Stimulated activated CD4-positive, alpha-beta T cell treated with anti-CD3 and anti-CD28 coated beads, Interleukin-1b, Interleukin-23, amount 100 ng/mL, for 48 hours (primary cell): ENCODE measurements around the gene IFI44L.
A peak's percentile ranks its signal among the peaks of the same experiment; 100 is the strongest.

Source experiments
- DNase-seq: peaks from one replicate; pipeline ENCODE4 v3.0.0-alpha.2; 2020

Gene IFI44L

DNA sequence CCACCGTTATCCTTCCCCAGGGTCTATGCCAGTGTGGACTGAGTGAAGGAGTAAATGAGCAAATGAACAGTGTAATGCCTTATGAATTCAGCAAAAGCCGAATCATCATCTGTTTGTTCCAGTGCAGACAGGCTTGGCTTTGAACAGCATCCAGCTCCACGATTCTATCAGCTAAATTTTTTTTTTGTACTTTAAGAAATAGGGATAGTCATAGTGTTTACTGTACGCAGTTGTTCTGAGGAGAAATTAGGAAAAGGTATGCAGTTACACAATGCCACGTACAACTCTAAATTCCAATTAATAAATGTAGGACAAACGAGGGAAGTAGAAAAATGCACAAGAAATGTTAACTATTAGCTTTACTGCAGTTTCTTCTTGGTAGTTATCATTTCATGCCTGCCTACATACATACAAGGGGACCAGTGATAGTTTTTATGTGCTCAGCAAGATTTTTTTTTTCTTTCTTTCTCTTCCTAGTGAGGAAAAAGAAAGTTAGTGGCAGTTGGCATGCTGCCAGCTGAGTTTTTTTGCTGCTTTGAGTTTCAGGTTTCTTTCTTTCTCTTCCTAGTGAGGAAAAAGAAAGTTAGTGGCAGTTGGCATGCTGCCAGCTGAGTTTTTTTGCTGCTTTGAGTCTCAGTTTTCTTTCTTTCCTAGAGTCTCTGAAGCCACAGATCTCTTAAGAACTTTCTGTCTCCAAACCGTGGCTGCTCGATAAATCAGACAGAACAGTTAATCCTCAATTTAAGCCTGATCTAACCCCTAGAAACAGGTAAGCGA, at the start of gene IFI44L:
Gene IFI44L, plus strand, starts transcription at position 646 of the 777 bp plus-strand sequence. CDS start 7,468 bp downstream, outside the sequence.
- DNase-seq, result peak; percentile 62

DNA sequence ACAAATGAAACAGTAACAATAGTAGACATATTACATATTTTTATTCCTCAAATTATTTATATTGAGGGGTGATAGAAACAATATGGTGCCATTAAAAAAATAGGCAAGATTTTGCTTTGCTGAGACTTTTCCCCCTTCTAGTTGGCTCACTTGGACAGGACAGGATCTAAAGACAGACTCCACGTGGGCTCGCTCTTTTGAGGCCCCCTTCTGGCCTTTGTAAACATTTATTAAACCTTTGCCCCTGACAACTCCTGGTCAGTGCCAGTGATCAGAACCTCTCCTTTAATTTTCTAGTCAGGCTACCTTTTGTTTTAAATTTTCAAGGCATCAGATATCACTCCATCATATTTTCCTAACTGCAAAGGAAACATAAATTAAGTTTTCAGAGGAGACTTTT, 49.7 kb upstream of the IFI44L start:
- no peak for DNase-seq

GRCh38 chr1:78577257-78578100, 42.8 kb upstream of the IFI44L start:
- DNase-seq, result no peak

GRCh38 chr1:78586572-78586971, 33.7 kb upstream of the IFI44L start:
- DNase-seq, result no peak

GRCh38 chr1:78587211-78587610, 33.0 kb upstream of the IFI44L start:
- no peak for DNase-seq

DNA sequence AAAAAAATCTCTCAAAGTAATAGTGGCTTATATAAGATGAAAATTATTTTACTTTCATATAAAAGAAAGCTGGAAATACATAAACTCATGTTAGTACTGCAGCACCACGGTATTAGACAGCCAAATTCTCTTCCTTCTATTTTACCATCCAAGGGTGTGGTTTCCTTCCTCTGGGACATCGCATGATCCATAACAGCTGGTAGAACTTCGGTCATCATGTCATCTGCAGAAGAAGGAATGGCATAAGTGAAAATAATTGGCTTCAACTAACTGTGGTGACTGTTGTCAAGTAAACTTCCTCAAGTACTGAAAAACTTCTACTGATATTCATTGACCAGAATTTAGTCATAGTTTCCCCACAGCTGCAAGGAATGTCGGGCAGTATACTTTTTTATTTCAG, 28.3 kb upstream of the IFI44L start:
- DNase-seq, result no peak

- no peak for DNase-seq
Measured at GRCh38 chr1:78599294-78599693, 21.0 kb upstream of the IFI44L start.

DNA sequence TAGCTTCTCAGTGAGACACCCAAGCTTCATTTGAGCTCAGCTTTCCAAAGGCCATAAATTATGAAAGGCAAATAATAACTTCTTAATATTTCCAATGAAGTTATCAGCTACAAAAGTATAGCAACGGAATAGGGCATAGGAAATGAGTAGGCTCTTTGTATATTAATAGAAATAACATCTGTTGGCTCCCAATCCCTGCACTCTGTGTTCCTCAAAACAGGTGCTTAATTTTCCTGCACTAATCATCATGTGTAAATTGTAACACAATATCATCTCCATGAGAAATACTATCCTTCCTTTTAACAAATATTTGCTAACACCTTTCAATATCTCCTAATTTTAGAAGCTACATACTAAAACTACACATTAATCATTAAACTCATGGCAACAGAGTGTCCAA, 19.2 kb upstream of the IFI44L start:
- no peak for DNase-seq

- DNase-seq, result no peak
Measured at GRCh38 chr1:78603206-78603605, 17.0 kb upstream of the IFI44L start.

GRCh38 chr1:78604643-78605042, 15.6 kb upstream of the IFI44L start:
- no peak for DNase-seq

- DNase-seq, result no peak
Measured at GRCh38 chr1:78606274-78606673, 14.0 kb upstream of the IFI44L start.

GRCh38 chr1:78607334-78607927, 12.8 kb upstream of the IFI44L start:
- no peak for DNase-seq

DNA sequence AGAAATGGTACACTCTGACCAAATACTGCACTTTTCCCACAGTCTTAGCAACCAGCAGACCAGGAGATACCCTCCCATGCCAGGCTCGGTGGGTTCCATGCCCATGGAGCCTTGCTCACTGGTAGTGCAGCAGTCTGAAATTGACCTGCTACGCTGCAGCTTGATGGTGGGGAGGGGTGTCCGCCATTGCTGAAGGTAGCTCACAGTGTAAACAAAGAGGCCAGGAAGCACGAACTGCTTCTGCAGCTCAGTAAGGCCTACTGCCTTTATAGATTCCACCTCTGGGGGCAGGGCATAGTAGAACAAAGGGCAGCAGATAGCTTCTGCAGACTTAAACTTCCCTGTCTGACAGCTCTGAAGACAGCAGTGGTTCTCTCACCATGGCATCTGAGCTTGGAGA, 12.3 kb upstream of the IFI44L start:
- DNase-seq, result no peak

- peak; percentile 27 for DNase-seq
Measured at GRCh38 chr1:78617615-78618026, 2.6 kb upstream of the IFI44L start.

DNA sequence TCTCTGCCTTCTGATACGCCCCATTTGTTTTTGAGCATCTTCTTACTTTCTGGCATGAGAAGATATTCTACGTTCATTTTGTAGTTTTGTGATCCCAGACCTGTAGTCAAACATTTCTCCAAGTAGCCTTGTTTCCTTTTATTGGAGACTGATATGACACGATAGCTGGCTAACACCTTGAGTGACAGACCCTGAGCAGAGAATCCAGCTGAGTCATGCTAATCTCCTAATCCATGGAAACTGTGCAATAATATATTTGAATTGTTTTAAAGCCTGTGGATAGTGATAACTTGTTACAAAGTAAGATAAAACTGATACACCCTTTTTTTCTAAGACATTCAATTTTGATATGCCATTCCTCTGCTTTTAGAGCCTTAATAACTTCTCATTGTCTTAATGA, 1.2 kb upstream of the IFI44L start:
- no peak for DNase-seq

DNA sequence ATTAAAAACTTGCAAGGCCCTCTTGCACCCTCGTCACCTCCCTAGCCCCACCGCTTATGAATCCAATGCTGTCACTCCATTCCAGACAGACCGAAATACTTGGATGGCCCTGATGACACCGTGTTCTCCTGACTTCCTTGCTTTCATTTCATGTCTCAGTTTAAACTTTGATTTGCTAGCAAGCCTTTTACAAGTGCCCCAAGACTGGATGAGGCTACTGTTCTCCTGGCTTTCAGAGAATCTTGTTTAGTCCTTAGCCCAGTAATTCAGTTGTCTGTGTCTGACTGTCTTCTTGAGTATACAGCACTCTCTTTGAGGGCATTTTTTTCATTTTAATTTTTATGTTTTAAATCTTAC, 824 bp upstream of the IFI44L start:
- DNase-seq, result no peak

DNA sequence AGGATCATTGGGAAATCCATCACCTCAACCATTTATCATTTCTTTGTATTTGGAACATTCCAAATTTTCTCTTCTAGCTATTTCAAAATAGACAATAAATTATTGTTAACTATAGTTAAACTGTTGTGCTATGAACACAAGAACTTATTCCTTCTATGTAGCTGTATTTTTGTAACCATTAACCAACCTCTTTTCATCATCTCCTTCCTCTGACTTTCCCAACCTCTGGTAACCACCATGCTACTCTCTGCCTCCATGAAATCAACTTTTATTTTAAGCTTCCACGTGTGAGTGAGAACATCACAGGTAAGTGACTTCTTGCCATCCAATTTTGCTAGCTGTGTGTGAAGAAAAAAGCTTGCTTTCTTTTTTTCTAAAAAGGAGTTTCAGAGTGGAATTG, 418 bp downstream of the IFI44L start:
- no peak for DNase-seq

DNA sequence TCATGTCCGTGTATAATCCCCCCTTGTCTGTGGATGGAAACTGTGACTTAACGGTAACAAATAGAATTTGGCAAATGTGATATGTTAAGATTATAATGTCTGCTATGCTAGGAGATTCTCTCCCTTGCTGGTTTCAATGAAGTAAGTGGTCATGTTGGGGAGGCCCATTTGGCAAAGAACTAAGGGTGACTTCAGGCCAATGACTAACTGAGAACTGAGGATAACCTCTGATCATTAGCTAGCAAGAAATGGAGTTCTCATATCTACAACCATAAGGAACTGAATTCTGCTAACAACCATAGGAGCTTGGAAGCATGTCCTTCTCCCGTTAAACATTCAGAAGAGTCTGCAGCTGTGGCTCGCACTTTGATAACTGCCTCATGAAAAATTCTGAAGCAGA, 2.3 kb downstream of the IFI44L start:
- no peak for DNase-seq

GRCh38 chr1:78624035-78624434, 3.8 kb downstream of the IFI44L start:
- no peak for DNase-seq

- no peak for DNase-seq
Measured at GRCh38 chr1:78627321-78627720, 7.1 kb downstream of the IFI44L start.

GRCh38 chr1:78630600-78630999, 10.4 kb downstream of the IFI44L start:
- DNase-seq, result no peak

DNA sequence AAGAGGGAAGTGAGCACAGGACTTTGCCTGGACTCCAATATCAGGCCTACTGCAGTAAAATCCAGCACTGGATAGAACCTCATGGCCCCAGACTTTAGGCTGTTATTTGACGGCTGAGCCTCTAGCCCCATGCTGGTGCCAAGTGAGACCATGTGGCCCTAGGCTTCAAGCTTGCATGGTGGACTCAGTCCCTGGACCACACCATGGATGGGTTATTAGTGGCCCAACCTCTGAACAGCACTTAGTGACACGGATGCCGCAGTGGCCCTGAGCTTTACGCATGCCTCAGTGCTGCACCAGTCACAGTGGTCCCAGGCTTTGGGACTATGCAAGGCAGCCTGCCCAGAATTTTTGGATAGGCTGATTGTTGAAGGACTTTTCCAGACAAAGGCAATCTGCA, 13.0 kb downstream of the IFI44L start:
- DNase-seq, result no peak

DNA sequence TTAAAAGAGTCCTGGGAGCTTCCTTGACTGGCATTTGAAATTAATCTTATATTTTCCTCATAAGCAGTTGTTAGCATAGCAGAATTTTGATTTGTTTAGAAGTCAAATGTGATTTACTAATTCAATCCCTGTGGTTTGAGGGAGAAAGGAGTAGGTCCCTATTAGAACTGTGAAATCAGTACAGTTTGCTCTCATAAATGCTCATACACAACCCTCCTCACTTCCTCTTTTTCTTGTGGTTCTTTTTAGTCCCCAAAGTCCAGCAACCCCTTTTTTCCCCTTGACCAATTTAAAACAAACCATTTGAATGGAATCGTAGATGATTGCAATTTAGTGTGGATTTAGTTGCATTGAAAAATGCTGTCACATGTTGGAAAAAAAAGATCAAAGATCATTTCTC, 20.2 kb downstream of the IFI44L start:
- DNase-seq, result no peak

GRCh38 chr1:78641558-78641957, 21.3 kb downstream of the IFI44L start:
- no peak for DNase-seq
